ENCODE measurements around the gene ZNF638. TPM values are rescaled to one million over a fixed set of nuclear protein-coding genes. Genes with fewer than 3 reads are reported as not detected.

The ZNF638 gene
- total and polyA plus RNA-seq, 2 of the 8 experiments (the other 6 are each of a cell fraction or from before 2014, with no cell fraction given) = 45.3 to 143 TPM

GRCh38 chr2:71331581-71332434 lies at the start of gene ZNF638 (continued):
- TF ChIP-seq CEBPB (IDR thresholded peaks at IDR 0.05; ENCODE audit: low read depth, low read length) = peak; percentile 75
- no peak for TF ChIP-seq CHD1 (IDR thresholded peaks at IDR 0.05; ENCODE audit: low read depth, low read length)
- peak; percentile 93 for TF ChIP-seq YY1 (IDR thresholded peaks at IDR 0.05; ENCODE audit: low read depth, low read length)
- peak; percentile 70 for TF ChIP-seq POLR2AphosphoS5 (IDR thresholded peaks at IDR 0.05; ENCODE audit: low read depth, low read length)
- TF ChIP-seq ASH2L (IDR thresholded peaks at IDR 0.05; ENCODE audit: low read length) = peak; percentile 91
- TF ChIP-seq NRF1 (IDR thresholded peaks at IDR 0.05; ENCODE audit: low read depth, low read length) = peak; percentile 82
- TF ChIP-seq USF2 (IDR thresholded peaks at IDR 0.05; ENCODE audit: low read length) = no peak

All from H1 (cell line).